HG03354 (cell line): ENCODE measurements around the gene CBLN3.
A peak's percentile ranks its signal among the peaks of the same experiment; 100 is the strongest.

Source experiments
- ATAC-seq: cut with Tn5 transposase; IDR thresholded peaks from one replicate; pipeline ENCODE4 v1.9.1; 2021; ENCODE audit warnings: mild to moderate bottlenecking; ENCODE audit not compliant: unreplicated experiment, poor library complexity, severe bottlenecking

Gene CBLN3

DNA sequence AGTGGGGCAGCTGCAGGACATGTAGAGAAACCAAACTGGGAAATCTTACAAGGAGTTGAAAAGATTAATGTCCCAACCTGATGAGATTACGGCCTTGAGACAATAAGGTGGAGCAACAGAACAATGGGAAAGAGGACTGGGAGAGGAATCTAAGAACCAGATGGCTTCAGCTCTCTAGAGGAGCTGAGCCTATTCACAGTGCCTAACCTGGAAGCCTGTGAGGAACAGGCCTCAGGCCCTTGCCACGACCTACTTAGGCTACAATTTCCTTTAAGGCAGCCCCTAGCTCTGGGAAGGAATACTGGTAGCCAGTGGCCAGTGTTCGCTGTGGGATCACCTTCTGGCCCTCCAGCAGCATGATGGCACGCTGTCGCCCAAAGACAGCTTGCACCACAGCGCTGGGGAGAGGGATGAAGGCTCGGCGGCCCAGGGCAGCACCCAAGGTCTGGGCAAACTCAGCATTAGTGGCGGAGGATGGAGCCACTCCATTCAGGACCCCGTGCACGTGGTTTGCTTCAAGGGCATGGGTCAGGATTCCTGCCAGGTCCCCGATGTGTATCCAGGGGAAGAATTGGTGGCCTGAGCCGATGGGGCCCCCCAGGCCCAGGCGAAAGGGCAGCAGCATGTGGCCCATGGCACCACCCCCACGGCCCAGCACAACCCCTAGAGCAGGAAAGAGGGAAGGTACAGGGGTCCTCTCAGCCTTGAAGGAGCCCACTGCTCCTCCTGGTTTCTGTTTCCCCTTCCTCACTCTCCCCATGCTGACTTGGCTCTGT is 10.6 kb upstream of the CBLN3 start:
- no peak for ATAC-seq

DNA sequence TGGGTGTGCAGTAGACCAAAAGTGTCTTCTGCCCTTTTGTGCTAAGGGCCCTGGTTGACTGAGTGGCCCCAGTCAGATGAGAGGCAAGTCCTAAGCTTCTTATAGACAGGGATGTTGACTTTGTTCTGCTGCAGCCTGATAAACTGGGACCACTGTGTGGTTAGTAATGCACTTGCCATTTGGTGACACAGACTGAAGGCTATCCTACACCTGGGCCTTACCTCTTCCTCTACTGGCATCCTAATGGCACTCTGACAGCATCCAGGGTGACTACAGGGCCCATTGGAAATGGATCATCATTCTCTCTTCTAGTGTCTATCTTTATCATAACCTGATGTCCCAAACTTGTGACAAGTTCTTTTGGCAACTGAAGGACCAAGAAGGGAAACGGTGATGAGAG is 9.8 kb upstream of the CBLN3 start:
- ATAC-seq = no peak

DNA sequence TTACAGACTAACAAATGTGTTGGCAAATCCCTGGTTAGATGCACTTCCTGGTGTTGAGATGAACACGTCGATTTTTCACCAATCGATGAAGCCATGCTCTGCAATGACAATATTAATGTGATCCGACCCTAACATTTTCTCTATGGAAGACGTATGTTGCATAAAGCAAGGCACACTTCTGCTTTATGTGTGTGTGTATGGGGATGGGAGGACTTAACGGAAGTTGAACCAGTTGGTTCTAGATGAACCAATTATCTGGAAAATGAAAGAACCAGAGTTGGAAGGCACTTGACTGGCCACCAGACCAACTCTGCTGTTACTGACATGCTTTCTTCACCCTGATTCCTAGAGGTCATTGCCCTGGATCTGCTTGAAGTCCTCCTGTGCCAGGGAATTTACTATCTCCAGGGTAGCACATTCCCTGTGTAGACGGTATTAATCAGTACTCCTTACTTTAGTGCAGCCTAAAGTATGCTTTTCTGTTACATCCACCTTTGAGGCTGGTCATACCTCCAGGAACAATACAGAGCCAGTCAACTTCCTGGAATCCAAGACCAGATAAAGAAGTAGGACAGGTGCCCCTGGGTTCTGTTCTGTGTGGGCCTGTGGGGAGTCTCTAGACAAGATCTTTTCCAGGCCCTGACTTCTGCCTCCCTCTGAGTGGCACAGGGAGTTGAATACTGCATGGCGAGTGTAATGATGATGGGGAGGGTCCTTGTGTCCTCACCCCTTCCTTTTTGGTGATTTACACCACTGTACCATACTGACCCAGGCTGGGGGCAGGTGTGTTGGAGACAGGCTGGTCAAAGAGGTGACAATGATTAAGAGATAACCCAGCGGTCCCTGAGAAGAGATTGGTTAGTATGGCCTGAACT is 9.0 kb upstream of the CBLN3 start:
- ATAC-seq = no peak

DNA sequence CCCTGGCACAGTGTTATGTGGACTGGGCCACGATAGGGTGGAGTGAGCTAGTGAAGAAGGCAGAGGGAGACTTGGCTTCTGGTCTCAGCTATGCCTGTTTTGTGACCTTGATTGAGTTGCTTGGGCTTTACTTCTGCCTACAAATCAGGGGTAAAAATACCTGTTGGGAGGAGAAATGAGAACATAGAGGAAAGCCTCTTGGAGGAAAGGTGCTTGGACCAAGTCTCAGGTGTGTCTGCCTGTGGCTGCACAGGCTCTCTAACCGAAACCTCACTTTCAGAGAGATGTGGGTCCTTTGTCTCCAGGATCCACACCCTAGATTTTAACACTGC is 8.2 kb upstream of the CBLN3 start:
- ATAC-seq = no peak

- no peak for ATAC-seq
Measured at GRCh38 chr14:24437020-24437735, 7.7 kb upstream of the CBLN3 start.

DNA sequence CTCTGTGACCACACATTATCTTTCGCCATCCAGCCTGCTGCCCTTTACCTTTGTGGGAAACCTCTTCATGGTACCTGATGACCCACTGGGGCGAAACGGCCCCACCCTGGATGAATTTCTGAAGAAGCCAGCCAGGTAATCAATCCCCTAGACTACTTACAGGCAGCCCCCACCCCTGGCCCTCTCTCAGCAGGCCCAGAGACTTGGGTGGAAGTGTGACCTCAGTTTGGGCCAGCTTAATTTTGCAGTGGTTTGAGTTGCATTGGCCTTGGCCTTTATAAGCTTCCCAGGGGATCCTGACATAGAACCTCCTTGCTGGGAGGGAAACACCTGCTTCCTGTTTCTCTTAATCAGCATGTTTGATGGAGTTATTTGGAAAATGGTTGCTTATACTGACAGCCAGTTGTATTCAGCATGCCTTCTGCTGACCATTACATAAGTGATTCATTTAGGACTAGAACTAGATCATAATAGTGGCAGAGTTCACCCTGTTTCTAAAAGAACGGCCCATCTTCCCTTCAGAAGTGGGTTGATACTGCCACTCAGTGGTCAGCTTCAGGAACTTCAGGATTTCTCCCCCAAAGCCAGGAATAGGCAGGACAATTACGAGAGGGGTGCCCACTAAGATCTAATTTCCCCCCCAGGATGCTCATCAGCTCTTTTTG is 7.0 kb upstream of the CBLN3 start:
- peak; percentile 52 for ATAC-seq

GRCh38 chr14:24435998-24436354 is 6.5 kb upstream of the CBLN3 start:
- ATAC-seq = no peak

GRCh38 chr14:24435192-24435810 is 5.8 kb upstream of the CBLN3 start:
- no peak for ATAC-seq

DNA sequence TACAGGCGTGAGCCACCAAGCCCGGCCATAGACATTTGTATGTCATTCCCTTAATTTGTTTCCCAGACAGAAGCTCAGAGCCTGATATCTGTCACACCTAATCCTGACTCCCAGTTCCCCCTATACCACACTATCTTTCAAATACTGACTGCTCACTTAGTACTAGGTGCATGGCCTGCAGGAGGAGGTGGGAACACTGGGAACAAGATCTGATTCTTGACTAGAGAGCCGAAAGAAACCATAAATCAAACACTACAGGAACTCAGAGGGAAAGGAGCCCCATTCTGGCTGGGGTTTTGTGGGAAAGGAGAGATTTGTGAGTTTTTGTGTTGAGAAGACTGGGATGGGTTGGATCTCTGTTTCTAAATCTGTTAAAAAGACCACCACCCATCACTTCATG is 5.2 kb upstream of the CBLN3 start:
- ATAC-seq = no peak

DNA sequence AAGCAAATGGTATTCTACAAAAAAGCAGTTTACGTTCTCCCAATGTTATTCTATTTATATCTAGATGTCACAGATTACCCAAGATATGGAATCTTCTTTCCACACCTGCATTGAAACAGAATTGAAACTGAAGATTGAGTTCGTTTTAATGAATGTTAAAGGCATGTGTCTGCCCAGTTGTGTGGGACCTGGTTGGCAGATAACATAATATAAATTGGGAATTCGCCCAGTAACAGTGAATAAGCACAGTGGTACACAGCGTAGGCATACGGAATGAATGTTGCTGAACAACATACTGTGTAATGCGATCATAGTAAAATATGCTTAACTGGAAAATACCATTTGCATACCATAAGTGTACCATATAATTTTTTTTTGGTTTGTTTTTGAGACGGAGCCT is 4.6 kb upstream of the CBLN3 start:
- no peak for ATAC-seq

GRCh38 chr14:24432259-24433131 is 3.0 kb upstream of the CBLN3 start:
- ATAC-seq = no peak

- peak; percentile 60 for ATAC-seq
Measured at GRCh38 chr14:24431569-24432258, 2.2 kb upstream of the CBLN3 start.

GRCh38 chr14:24430682-24431568 is 1.5 kb upstream of the CBLN3 start:
- ATAC-seq = peak; percentile 45

DNA sequence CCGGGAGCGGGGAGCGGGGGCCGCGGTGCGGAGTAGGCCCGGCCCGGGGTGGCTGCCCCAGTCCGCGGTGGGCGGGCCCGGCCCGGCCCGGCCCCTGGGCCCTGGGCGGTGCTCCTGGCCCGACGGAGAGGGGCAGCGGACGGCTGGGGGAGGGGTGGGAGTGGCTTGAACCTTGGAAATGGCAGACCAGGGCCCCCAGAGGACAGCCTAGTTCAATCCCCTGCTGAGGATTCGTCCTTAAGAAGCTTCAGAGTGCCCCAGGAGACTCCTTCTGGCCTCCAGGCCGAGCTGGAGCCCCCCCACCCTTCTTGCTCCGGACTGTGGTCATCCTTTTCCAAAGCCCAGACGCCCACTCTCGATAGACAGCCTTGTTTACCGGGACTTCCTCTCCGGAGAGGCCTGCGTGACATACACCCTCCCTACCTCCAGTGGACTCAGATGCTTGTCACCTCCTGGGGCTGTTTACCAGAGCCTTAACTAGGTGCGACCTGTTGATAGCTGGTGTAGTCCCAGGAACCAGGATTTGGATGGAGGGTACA is 744 bp upstream of the CBLN3 start:
- ATAC-seq = peak; percentile 59

GRCh38 chr14:24428628-24429394 is 657 bp downstream of the CBLN3 start:
- ATAC-seq = no peak
